LNCaP clone FGC (cell line): Measurements from ENCODE around the gene UTS2B.
A peak's percentile ranks its signal among the peaks of the same experiment; 100 is the strongest.
"Not testable (repeated sequence)": the region's sequence is repeated elsewhere in the genome, so short reads cannot be mapped to it uniquely, and the experiment has no call there.

Source experiments
- DNase-seq: peaks from one replicate; pipeline ENCODE4 v3.0.0-alpha.2; 2011; ENCODE audit warnings: low read depth
- H3K4me3 ChIP-seq: 2 replicates; pipeline ENCODE4 v1.5.1; 2011; ENCODE audit warnings: mild to moderate bottlenecking, low read depth, low read length, control low read depth
- TF ChIP-seq, protein P1 (sequence below): IDR thresholded peaks from 2 replicates; pipeline ENCODE4 v1.5.1; 2012; ENCODE audit warnings: mild to moderate bottlenecking; ENCODE audit not compliant: control insufficient read depth, insufficient read depth; ENCODE audit errors: extremely low read depth

Gene UTS2B

DNA sequence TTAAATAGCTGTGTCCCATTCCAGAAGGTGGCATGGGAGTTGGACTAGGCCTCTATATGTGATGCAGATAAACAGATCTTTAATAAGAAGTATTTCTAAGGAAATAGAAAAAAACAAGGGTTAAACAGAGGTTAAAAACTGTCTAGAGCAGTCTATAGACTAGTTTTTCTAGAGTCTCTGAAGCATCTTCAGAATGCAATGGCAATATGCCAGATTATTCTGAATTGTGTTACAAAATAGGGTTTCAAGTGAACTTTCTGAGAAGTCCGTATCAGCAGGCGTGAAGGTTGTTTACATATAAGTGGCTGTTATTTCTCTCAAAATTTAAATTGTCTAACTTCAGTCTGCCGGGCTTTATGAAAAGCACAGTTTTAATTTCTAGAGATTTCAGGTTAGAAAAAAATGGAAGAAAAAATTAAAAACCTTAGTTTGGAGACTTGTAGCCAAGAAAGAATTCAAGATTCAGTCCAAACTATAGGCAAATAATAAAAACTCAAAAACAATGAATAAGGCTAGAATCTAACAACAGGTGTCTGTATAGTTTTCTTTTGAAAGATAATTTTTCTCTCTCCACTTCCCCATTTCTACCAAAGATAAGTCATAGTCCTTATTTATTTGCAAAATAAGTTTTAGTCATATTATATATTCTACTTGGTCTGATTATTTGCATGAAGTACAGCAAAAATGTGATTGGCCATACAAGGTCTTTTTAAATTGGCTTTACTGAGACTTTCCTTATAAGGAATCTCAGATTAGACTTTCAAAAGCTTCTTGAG, 76.0 kb downstream of the UTS2B start:
- no peak overlapping the region for H3K4me3 ChIP-seq
- DNase-seq, result no peak
- TF ChIP-seq, protein P1, sequence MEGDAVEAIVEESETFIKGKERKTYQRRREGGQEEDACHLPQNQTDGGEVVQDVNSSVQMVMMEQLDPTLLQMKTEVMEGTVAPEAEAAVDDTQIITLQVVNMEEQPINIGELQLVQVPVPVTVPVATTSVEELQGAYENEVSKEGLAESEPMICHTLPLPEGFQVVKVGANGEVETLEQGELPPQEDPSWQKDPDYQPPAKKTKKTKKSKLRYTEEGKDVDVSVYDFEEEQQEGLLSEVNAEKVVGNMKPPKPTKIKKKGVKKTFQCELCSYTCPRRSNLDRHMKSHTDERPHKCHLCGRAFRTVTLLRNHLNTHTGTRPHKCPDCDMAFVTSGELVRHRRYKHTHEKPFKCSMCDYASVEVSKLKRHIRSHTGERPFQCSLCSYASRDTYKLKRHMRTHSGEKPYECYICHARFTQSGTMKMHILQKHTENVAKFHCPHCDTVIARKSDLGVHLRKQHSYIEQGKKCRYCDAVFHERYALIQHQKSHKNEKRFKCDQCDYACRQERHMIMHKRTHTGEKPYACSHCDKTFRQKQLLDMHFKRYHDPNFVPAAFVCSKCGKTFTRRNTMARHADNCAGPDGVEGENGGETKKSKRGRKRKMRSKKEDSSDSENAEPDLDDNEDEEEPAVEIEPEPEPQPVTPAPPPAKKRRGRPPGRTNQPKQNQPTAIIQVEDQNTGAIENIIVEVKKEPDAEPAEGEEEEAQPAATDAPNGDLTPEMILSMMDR, result no peak

DNA sequence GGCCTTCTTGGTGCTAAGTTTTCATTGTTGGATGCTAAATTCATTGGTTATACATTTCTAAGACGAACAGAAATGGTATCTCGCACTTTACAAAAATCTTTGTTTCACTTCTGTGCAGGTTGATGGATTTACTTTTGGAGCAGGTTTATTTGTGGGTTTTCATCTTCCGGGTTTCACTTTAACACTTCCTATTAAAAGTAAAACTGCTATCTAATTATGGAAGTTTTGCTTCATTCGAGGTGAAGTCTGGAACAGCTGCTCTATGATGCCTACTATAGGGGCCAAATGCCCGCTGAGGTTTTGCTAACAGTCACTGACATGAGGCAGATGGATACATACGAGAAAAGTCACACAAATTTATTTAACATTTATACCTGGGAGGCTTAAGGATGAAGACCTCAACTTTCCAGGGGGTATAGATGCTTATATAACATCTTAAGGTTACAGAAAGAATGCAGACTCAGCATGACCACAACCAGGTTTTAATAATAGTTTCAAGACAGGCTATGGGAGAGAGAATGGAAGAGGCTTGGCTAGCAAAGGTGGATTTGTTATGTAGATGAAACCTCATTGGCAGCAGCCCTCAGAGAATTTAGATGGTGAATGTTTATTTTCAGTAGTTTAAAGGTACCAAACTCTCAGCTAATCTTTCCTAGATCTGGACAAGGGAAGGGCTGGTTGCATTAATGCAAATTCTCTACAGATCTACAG, 77.1 kb downstream of the UTS2B start:
- H3K4me3 ChIP-seq, result no peak overlapping the region
- DNase-seq, result no peak
- TF ChIP-seq, protein P1, result no peak

DNA sequence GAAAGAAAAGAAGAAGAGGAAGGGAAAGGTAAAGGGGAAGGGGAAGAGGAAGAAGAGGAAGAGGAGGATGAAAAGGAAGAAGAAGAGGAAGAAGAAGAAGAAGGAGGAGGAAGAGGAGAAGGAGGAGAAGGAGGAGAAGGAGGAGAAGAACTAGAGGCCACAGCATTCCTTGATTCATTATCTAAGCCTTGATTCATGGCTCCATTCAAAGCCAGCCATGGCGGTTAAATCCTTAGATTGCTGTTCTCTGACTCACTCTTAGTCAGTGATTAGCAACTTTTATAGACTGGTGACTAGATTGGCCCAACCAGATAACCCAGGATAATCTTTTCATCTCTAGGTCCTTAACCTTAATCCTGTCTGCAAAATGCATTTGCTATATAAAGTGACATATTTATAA, 83.7 kb downstream of the UTS2B start:
- no peak for DNase-seq
- no peak overlapping the region for H3K4me3 ChIP-seq
- TF ChIP-seq, protein P1, result no peak

DNA sequence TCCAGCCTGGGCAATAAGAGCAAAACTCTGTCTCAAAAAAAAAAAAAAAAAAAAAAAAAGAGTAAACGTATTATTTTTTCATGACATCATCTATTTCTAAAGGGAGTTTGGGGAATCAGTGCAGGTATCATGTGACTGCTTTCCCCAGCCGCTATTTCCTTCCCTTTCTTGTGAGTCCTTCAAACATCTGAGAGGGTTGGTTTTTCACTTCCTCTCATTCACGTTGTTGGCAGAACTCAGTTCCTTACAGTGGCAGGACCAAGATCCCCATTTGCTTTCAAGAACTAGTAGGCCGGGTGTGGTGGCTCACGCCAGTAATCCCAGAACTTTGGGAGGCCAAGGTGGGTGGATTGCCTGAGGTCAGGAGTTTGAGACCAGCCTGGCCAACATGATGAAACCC, 84.3 kb downstream of the UTS2B start:
- not testable (repeated sequence) for H3K4me3 ChIP-seq

DNA sequence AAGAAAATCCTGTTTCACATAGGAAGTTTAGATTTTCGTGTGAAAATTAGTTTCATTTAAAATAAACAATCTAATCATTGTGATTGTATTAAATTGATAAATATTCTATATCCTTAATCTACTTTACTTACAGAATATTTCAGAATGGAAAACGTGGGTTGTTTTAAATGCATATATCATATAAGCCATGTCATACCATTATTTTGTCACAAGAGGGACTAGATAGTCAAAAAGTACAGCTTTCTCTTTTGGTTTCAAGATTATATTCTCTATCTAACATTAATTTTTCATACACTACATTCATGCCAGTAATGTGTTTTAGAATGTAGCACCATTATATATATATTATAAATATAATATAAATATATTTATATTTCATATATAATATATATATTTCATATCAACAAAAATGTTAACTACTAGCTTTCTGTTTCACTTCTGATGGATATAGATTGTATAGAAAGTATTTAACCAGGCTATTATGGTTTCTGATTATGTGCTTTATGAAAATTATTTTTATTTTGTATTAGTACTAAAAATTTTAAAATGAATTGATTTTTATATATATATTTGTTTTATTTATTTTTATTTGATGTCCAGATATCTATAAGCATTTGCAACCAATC, 86.0 kb downstream of the UTS2B start:
- DNase-seq, result no peak
- H3K4me3 ChIP-seq, result no peak overlapping the region
- TF ChIP-seq, protein P1, result peak; percentile 50; the same call in 1 of the 2 replicates

More for the DNA sequence above, 84.3 kb downstream of the UTS2B start:
- DNase-seq, result not testable (repeated sequence)

DNA sequence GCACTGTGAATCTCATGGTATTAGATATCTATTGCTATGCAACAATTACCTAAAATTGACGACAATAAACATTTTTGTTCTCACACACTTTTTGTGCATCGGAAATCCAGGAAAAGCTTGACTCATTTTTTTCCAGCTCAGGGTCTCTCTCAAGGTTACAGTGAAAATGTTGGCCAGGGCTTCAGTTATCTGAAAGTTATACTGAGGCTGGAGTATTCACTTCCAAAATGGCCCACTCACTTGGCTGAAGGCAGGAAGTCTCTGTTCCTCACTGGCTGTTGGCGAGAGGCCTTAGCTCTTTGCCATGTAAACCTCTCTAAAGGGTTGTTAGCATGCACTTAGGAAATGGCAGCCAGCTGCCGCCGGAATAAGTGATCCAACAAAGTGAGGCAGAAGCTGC, 89.8 kb downstream of the UTS2B start:
- DNase-seq, result no peak
- TF ChIP-seq, protein P1, result no peak
- no peak overlapping the region for H3K4me3 ChIP-seq

DNA sequence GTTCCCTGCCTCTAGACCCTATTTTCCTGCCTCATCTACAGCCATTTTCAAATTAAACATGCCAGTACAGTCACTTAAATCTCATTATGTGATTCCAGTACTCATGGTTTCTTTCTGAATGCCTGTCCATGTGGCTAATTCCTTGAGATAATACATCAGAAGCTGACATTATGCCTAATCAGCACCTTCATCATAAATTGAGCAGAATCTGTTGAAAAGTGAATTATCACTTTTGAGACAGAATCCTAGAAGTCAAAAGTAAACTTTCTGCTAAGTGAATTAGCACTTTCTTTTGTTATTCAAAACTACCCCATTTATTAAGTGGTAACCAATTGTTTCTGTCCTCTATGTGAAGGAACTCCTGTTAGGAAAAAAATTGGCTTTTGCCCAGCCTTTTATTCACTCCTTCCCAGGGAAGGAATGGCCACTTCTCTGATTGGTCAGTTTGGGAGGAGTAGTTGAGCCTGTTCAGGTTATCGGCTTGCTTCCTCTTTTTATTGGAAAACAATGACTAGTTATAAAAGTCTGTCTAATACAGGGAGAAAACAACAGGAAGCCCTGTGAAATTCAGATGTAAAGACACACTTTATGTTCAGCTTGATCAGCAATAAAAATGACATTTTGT, 90.8 kb downstream of the UTS2B start:
- TF ChIP-seq, protein P1, result no peak
- DNase-seq, result peak; percentile 69
- H3K4me3 ChIP-seq, result no peak overlapping the region
